K562 (cell line): ENCODE data around the gene SLC36A1. TPM values are rescaled to one million over a fixed set of nuclear protein-coding genes. Genes with fewer than 3 reads are reported as not detected.

Experiments
- DIDO1 ChIP-seq: fragments of 450-650 bp; IDR thresholded peaks from 2 replicates; pipeline ENCODE4 v1.6.1; 2016; ENCODE audit warnings: low read depth, missing biosample characterization, missing genetic modification characterization
- GTF2E2 ChIP-seq: fragments of 200-800 bp; sonication (Bioruptor generic); IDR thresholded peaks from 2 replicates; pipeline ENCODE4 v1.6.1; 2016; ENCODE audit warnings: missing genetic modification characterization, missing compliant biosample characterization
- HMG20A ChIP-seq: fragments of 450-650 bp; formaldehyde crosslinking; conservative IDR thresholded peaks from 2 replicates; pipeline ENCODE4 v1.4.0; 2020; ENCODE audit warnings: mild to moderate bottlenecking, mixed read lengths
- KHSRP ChIP-seq: fragments of 450-650 bp; IDR thresholded peaks from 2 replicates; pipeline ENCODE4 v1.6.1; 2017
- NUFIP1 ChIP-seq: fragments of 450-650 bp; IDR thresholded peaks from 2 replicates; pipeline ENCODE4 v1.6.1; 2018; ENCODE audit not compliant: partially characterized antibody
- PYGO2 ChIP-seq: fragments of 450-650 bp; IDR thresholded peaks from 2 replicates; pipeline ENCODE4 v1.6.1; 2016; ENCODE audit warnings: mild to moderate bottlenecking, missing genetic modification characterization, moderate library complexity, missing compliant biosample characterization
- RCOR1 ChIP-seq, 2 experiments: IDR thresholded peaks; 2 replicates each; pipeline ENCODE4 v1.6.1; 2012; ENCODE audit warnings: low read depth in 2 of 2, low read length in 2 of 2, borderline replicate concordance in 1 of 2, improper control_type of control experiment in 1 of 2
- SMAD3 ChIP-seq: fragments of 450-650 bp; formaldehyde crosslinking; conservative IDR thresholded peaks from 2 replicates; pipeline ENCODE4 v1.4.0; 2020; ENCODE audit warnings: mild to moderate bottlenecking
- SMARCA5 ChIP-seq: fragments of 450-650 bp; IDR thresholded peaks from 2 replicates; pipeline ENCODE4 v1.6.1; 2016
- SREBF2 ChIP-seq: sonication (generic); formaldehyde crosslinking; IDR thresholded peaks from 2 replicates; pipeline ENCODE4 v1.4.0; 2020; ENCODE audit warnings: mild to moderate bottlenecking, missing genetic modification reagents
- ZFX ChIP-seq: sonication (generic); formaldehyde crosslinking; IDR thresholded peaks from 2 replicates; pipeline ENCODE4 v1.8.0; 2022; ENCODE audit warnings: mild to moderate bottlenecking, missing genetic modification reagents, moderate library complexity
- ZNF830 ChIP-seq: fragments of 250-450 bp; sonication (Bioruptor Pico); IDR thresholded peaks from 2 replicates; pipeline ENCODE4 v1.5.0; 2021; ENCODE audit warnings: mild to moderate bottlenecking
- polyA plus RNA-seq, 8 experiments: library from polyadenylated mRNA; depleted of rRNA in 4 of 8; stranded (reverse) in 5 of 8; unstranded in 3 of 8; fragments of >200 nt; fragmentation: Nextera tagmentation in 2 of 8; fragmentation: Illumina TruSeq in 1 of 8; extraction: Ambion mirVana in 2 of 8; extraction: Trizol in 1 of 8; gene quantifications; 2 replicates each; pipeline versions ENCODE4 v1.2.1 to v1.2.3, GENCODE V29; 2011 to 2014; ENCODE audit warnings: inconsistent platforms in 1 of 8, missing spikeins in 1 of 8
- total RNA-seq, 7 experiments: library from RNA; depleted of rRNA in 6 of 7; stranded (reverse); fragments of >200 nt in 6 of 7; fragmentation: Illumina TruSeq in 2 of 7; extraction: Trizol in 2 of 7; gene quantifications; 2 replicates each; pipeline versions ENCODE4 v1.2.1 to v1.2.3, GENCODE V29; 2011 to 2021; ENCODE audit warnings: low replicate concordance in 1 of 7
- TF ChIP-seq, protein P1 (sequence below): fragments of 450-650 bp; IDR thresholded peaks from 2 replicates; pipeline ENCODE4 v1.6.1; 2016; ENCODE audit warnings: mild to moderate bottlenecking, moderate library complexity
- TF ChIP-seq, protein P2 (sequence below): sonication (generic); formaldehyde crosslinking; IDR thresholded peaks from 2 replicates; pipeline ENCODE4 v1.8.1; 2023; ENCODE audit warnings: mild to moderate bottlenecking, missing genetic modification reagents, moderate library complexity
- TF ChIP-seq, protein P3 (sequence below): fragments of 450-650 bp; IDR thresholded peaks from 2 replicates; pipeline ENCODE4 v1.7.1; 2018; ENCODE audit warnings: mild to moderate bottlenecking, low read depth; ENCODE audit not compliant: partially characterized antibody

Gene SLC36A1
- total and polyA plus RNA-seq, 9 of the 15 experiments (the other 6 are each of a cell fraction or from before 2014, with no cell fraction given) = 1.6 to 8.4 (median 4.6) TPM

DNA sequence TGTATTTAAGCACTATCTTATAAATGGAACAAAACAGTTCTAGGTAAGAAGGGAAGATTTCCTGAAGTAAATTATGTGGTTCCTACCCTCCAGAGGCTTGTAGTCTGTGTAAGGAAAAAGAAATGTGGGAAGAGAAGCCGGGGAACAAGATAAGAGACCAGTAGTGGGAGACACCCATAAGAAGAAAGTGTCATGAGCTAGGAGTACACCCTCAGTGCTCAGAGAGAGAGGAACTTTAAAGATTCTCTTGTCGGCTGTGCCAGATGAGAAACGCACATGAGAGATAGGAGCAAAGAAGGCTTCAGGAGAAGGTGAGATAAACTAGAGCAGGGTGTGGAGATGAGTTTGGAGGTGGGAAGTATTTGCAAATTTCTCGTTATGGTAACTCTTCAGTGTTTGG lies 18.1 kb downstream of the SLC36A1 start (continued):
- TF ChIP-seq, protein P1, sequence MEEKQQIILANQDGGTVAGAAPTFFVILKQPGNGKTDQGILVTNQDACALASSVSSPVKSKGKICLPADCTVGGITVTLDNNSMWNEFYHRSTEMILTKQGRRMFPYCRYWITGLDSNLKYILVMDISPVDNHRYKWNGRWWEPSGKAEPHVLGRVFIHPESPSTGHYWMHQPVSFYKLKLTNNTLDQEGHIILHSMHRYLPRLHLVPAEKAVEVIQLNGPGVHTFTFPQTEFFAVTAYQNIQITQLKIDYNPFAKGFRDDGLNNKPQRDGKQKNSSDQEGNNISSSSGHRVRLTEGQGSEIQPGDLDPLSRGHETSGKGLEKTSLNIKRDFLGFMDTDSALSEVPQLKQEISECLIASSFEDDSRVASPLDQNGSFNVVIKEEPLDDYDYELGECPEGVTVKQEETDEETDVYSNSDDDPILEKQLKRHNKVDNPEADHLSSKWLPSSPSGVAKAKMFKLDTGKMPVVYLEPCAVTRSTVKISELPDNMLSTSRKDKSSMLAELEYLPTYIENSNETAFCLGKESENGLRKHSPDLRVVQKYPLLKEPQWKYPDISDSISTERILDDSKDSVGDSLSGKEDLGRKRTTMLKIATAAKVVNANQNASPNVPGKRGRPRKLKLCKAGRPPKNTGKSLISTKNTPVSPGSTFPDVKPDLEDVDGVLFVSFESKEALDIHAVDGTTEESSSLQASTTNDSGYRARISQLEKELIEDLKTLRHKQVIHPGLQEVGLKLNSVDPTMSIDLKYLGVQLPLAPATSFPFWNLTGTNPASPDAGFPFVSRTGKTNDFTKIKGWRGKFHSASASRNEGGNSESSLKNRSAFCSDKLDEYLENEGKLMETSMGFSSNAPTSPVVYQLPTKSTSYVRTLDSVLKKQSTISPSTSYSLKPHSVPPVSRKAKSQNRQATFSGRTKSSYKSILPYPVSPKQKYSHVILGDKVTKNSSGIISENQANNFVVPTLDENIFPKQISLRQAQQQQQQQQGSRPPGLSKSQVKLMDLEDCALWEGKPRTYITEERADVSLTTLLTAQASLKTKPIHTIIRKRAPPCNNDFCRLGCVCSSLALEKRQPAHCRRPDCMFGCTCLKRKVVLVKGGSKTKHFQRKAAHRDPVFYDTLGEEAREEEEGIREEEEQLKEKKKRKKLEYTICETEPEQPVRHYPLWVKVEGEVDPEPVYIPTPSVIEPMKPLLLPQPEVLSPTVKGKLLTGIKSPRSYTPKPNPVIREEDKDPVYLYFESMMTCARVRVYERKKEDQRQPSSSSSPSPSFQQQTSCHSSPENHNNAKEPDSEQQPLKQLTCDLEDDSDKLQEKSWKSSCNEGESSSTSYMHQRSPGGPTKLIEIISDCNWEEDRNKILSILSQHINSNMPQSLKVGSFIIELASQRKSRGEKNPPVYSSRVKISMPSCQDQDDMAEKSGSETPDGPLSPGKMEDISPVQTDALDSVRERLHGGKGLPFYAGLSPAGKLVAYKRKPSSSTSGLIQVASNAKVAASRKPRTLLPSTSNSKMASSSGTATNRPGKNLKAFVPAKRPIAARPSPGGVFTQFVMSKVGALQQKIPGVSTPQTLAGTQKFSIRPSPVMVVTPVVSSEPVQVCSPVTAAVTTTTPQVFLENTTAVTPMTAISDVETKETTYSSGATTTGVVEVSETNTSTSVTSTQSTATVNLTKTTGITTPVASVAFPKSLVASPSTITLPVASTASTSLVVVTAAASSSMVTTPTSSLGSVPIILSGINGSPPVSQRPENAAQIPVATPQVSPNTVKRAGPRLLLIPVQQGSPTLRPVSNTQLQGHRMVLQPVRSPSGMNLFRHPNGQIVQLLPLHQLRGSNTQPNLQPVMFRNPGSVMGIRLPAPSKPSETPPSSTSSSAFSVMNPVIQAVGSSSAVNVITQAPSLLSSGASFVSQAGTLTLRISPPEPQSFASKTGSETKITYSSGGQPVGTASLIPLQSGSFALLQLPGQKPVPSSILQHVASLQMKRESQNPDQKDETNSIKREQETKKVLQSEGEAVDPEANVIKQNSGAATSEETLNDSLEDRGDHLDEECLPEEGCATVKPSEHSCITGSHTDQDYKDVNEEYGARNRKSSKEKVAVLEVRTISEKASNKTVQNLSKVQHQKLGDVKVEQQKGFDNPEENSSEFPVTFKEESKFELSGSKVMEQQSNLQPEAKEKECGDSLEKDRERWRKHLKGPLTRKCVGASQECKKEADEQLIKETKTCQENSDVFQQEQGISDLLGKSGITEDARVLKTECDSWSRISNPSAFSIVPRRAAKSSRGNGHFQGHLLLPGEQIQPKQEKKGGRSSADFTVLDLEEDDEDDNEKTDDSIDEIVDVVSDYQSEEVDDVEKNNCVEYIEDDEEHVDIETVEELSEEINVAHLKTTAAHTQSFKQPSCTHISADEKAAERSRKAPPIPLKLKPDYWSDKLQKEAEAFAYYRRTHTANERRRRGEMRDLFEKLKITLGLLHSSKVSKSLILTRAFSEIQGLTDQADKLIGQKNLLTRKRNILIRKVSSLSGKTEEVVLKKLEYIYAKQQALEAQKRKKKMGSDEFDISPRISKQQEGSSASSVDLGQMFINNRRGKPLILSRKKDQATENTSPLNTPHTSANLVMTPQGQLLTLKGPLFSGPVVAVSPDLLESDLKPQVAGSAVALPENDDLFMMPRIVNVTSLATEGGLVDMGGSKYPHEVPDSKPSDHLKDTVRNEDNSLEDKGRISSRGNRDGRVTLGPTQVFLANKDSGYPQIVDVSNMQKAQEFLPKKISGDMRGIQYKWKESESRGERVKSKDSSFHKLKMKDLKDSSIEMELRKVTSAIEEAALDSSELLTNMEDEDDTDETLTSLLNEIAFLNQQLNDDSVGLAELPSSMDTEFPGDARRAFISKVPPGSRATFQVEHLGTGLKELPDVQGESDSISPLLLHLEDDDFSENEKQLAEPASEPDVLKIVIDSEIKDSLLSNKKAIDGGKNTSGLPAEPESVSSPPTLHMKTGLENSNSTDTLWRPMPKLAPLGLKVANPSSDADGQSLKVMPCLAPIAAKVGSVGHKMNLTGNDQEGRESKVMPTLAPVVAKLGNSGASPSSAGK = no peak
- TF ChIP-seq, protein P2, sequence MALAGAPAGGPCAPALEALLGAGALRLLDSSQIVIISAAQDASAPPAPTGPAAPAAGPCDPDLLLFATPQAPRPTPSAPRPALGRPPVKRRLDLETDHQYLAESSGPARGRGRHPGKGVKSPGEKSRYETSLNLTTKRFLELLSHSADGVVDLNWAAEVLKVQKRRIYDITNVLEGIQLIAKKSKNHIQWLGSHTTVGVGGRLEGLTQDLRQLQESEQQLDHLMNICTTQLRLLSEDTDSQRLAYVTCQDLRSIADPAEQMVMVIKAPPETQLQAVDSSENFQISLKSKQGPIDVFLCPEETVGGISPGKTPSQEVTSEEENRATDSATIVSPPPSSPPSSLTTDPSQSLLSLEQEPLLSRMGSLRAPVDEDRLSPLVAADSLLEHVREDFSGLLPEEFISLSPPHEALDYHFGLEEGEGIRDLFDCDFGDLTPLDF = no peak
- TF ChIP-seq DIDO1 (tag) (no peak), SMARCA5 (no peak), GTF2E2 (tag) (no peak), KHSRP (no peak), NUFIP1 (no peak), HMG20A (CRISPR knock-in tag) (no peak), ZFX (CRISPR knock-in tag) (no peak), RCOR1 (IDR thresholded peaks at IDR 0.05; ENCODE audit: borderline replicate concordance in 1 of 2, low read depth in 2 of 2, low read length in 2 of 2) (peak; percentile 50 to 66; a peak in 3 of 4 replicates), SMAD3 (CRISPR knock-in tag) (no peak), SREBF2 (no peak), ZNF830 (CRISPR knock-in tag) (no peak), PYGO2 (tag) (no peak)
- TF ChIP-seq, protein P3, sequence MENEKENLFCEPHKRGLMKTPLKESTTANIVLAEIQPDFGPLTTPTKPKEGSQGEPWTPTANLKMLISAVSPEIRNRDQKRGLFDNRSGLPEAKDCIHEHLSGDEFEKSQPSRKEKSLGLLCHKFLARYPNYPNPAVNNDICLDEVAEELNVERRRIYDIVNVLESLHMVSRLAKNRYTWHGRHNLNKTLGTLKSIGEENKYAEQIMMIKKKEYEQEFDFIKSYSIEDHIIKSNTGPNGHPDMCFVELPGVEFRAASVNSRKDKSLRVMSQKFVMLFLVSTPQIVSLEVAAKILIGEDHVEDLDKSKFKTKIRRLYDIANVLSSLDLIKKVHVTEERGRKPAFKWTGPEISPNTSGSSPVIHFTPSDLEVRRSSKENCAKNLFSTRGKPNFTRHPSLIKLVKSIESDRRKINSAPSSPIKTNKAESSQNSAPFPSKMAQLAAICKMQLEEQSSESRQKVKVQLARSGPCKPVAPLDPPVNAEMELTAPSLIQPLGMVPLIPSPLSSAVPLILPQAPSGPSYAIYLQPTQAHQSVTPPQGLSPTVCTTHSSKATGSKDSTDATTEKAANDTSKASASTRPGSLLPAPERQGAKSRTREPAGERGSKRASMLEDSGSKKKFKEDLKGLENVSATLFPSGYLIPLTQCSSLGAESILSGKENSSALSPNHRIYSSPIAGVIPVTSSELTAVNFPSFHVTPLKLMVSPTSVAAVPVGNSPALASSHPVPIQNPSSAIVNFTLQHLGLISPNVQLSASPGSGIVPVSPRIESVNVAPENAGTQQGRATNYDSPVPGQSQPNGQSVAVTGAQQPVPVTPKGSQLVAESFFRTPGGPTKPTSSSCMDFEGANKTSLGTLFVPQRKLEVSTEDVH = no peak
